K562 (cell line): ENCODE data around the gene TENT4B. TPM values are rescaled to one million over a fixed set of nuclear protein-coding genes. Genes with fewer than 3 reads are reported as not detected.

Experiments
- ATAC-seq: fragments of 200-7000 bp; cut with Tn5 transposase; 3 replicates; pipeline ENCODE4 v1.9.1; 2020; ENCODE audit warnings: moderate library complexity
- BruUV-seq: library from RNA; stranded (reverse); fragments of 400-500 nt; replicated peaks from 2 replicates; lab custom pipeline; 2021; lab: Mats Ljungman, UMichigan
- CTCF ChIA-PET: fragments of 300-600 bp; formaldehyde crosslinking; extraction: SDS; loops from one replicate; lab custom pipeline; 2021; ENCODE audit warnings: low intra/inter-chr PET ratio; lab: Yijun Ruan, JAX
- POLR2A ChIA-PET: fragments of 300-600, 350-650 bp; sonication (Branson Sonifier 250); formaldehyde crosslinking; extraction: SDS; loops from one replicate; lab custom pipeline; 2021; ENCODE audit warnings: antibody characterized with exemption, inconsistent platforms; lab: Yijun Ruan, JAX
- DNase-seq, 4 experiments: peaks; one replicate each; pipeline versions ENCODE4 v3.0.0 to v3.0.0-alpha.2; 2011 to 2018; ENCODE audit warnings: low spot score in 3 of 4, mixed read lengths in 3 of 4; ENCODE audit errors: extremely low read depth in 1 of 4
- FAIRE-seq: peaks from 2 replicates; lab custom pipeline; 2011; peaks lifted over from hg19 to GRCh38; lab: Jason Lieb, UNC
- H2AFZ ChIP-seq: 2 replicates; pipeline ENCODE4 v1.6.0; 2011; ENCODE audit warnings: low read depth, low read length, control low read depth, inconsistent platforms
- H3K27ac ChIP-seq: fragments of 200-600 bp; 3 replicates; pipeline ENCODE4 v1.8.0; 2011; ENCODE audit warnings: low read depth, mild to moderate bottlenecking, control low read depth, inconsistent platforms, low read length, moderate library complexity, mixed read lengths; ENCODE audit errors: extremely low read depth
- H3K27me3 ChIP-seq, 2 experiments: fragments of 300-600 bp in 1 of 2; 2 replicates in 1 of 2; 3 replicates in 1 of 2; pipeline versions ENCODE4 v1.6.0 to v1.8.0; 2011; ENCODE audit warnings: inconsistent platforms in 2 of 2, low read length in 2 of 2, mild to moderate bottlenecking in 1 of 2, mixed read lengths in 1 of 2, moderate library complexity in 1 of 2; ENCODE audit not compliant: control insufficient read depth in 2 of 2, insufficient read depth in 2 of 2
- H3K36me3 ChIP-seq: fragments of 300-600 bp; 3 replicates; pipeline ENCODE4 v1.8.0; 2011; ENCODE audit warnings: mild to moderate bottlenecking, low read length, inconsistent platforms; ENCODE audit not compliant: control insufficient read depth, insufficient read depth
- H3K4me1 ChIP-seq, 2 experiments: fragments of 200-600 bp in 1 of 2; replicated peaks in 1 of 2; 2 replicates in 1 of 2; 3 replicates in 1 of 2; pipeline versions ENCODE4 v1.5.1 to v1.8.0; 2011; ENCODE audit warnings: inconsistent platforms in 2 of 2, low read length in 2 of 2, mild to moderate bottlenecking in 1 of 2, mixed read lengths in 1 of 2, moderate library complexity in 1 of 2; ENCODE audit not compliant: control insufficient read depth in 2 of 2, insufficient read depth in 2 of 2
- H3K4me2 ChIP-seq: 2 replicates; pipeline ENCODE4 v1.6.1; 2011; ENCODE audit warnings: low read length, control low read depth, inconsistent platforms, mixed read lengths; ENCODE audit not compliant: insufficient read depth
- H3K4me3 ChIP-seq: fragments of 200-600 bp; sonication (generic), shearing (Covaris generic); 2 replicates; pipeline ENCODE4 v1.5.1; 2016; ENCODE audit warnings: control low read depth, inconsistent platforms
- H3K79me2 ChIP-seq: fragments of 200-600 bp; 3 replicates; pipeline ENCODE4 v1.8.0; 2011; ENCODE audit warnings: low read length, inconsistent platforms; ENCODE audit not compliant: control insufficient read depth, insufficient read depth
- H3K9ac ChIP-seq, 2 experiments: 2 replicates each; pipeline versions ENCODE4 v1.6.0 to v1.6.1; 2011; ENCODE audit warnings: low read depth in 2 of 2, low read length in 2 of 2, control low read depth in 1 of 2, inconsistent platforms in 1 of 2, mild to moderate bottlenecking in 1 of 2, mixed read lengths in 1 of 2; ENCODE audit not compliant: insufficient read depth in 1 of 2
- H3K9me1 ChIP-seq: one replicate; pipeline ENCODE4 v1.6.0; 2011; ENCODE audit warnings: inconsistent platforms, mild to moderate bottlenecking, low read length, moderate library complexity; ENCODE audit not compliant: control insufficient read depth, insufficient read depth
- H3K9me3 ChIP-seq: replicated peaks from 2 replicates; pipeline ENCODE4 v1.5.1; 2011; ENCODE audit warnings: low read depth, low read length, inconsistent platforms; ENCODE audit not compliant: control insufficient read depth, insufficient read depth
- H4K20me1 ChIP-seq: replicated peaks from 2 replicates; pipeline ENCODE4 v1.6.1; 2011; ENCODE audit warnings: low read length, inconsistent platforms, mixed read lengths; ENCODE audit not compliant: control insufficient read depth, insufficient read depth
- CHAMP1 ChIP-seq: fragments of 450-650 bp; IDR thresholded peaks from 2 replicates; pipeline ENCODE4 v1.6.1; 2016; ENCODE audit warnings: mild to moderate bottlenecking
- ESRRA ChIP-seq: fragments of 450-650 bp; IDR thresholded peaks from 2 replicates; pipeline ENCODE4 v1.6.1; 2014; ENCODE audit warnings: low read depth, mild to moderate bottlenecking, moderate library complexity, borderline replicate concordance
- ID3 ChIP-seq, 2 experiments: fragments of 250-450 bp in 1 of 2; fragments of 450-650 bp in 1 of 2; sonication (Bioruptor Pico) in 1 of 2; IDR thresholded peaks; 2 replicates each; pipeline versions ENCODE4 v1.6.1 to v1.8.0; 2016 to 2021; ENCODE audit warnings: mild to moderate bottlenecking in 2 of 2, moderate library complexity in 2 of 2, missing compliant biosample characterization in 1 of 2, missing genetic modification characterization in 1 of 2
- RAD21 ChIP-seq, 2 experiments: fragments of 250-450 bp in 1 of 2; fragments of 450-650 bp in 1 of 2; sonication (Bioruptor Pico) in 1 of 2; formaldehyde crosslinking in 1 of 2; IDR thresholded peaks in 1 of 2; conservative IDR thresholded peaks in 1 of 2; 2 replicates each; pipeline versions ENCODE4 v1.4.0 to v1.8.0; 2020 to 2022; ENCODE audit warnings: mild to moderate bottlenecking in 2 of 2, moderate library complexity in 1 of 2
- VEZF1 ChIP-seq: fragments of 200-800 bp; sonication (Bioruptor generic); IDR thresholded peaks from 2 replicates; pipeline ENCODE4 v1.6.1; 2017; ENCODE audit warnings: missing genetic modification characterization, missing compliant biosample characterization
- ZBTB7A ChIP-seq: IDR thresholded peaks from 2 replicates; pipeline ENCODE4 v1.6.1; 2011; ENCODE audit warnings: low read depth, mild to moderate bottlenecking, low read length, moderate library complexity, borderline replicate concordance; ENCODE audit not compliant: control insufficient read depth
- ZC3H4 ChIP-seq: sonication (generic); formaldehyde crosslinking; IDR thresholded peaks from 2 replicates; pipeline ENCODE4 v1.9.0; 2021; ENCODE audit warnings: missing genetic modification reagents, borderline replicate concordance
- ZNF121 ChIP-seq: sonication (generic); formaldehyde crosslinking; conservative IDR thresholded peaks from 2 replicates; pipeline ENCODE4 v1.8.0; 2022; ENCODE audit warnings: missing genetic modification reagents
- ZNF445 ChIP-seq: fragments of 250-450 bp; sonication (Bioruptor Pico); IDR thresholded peaks from 2 replicates; pipeline ENCODE4 v1.4.0; 2020; ENCODE audit warnings: low read depth, mild to moderate bottlenecking, moderate library complexity
- ZNF830 ChIP-seq: fragments of 250-450 bp; sonication (Bioruptor Pico); IDR thresholded peaks from 2 replicates; pipeline ENCODE4 v1.5.0; 2021; ENCODE audit warnings: mild to moderate bottlenecking
- WGBS: fragments of 100-300 bp; shearing (Covaris generic); methylation state at CpG from one replicate; pipeline ENCODE4 v1.1.6; 2016; ENCODE audit warnings: low coverage, mixed read lengths; ENCODE audit not compliant: insufficient coverage; ENCODE audit errors: missing lambda C conversion rate; 5-methylcytosine and 5-hydroxymethylcytosine counted together
- in situ Hi-C: fragments of 300-500 bp; cut with MboI; formaldehyde crosslinking; loops from 4 replicates; pipeline ENCODE4 v1.15.0; 2018; ENCODE audit warnings: inconsistent platforms, mixed read lengths
- intact Hi-C: fragments of 100-400 bp; cut with micrococcal nuclease; formaldehyde crosslinking; loops from 2 replicates; pipeline ENCODE4 v1.14.2; 2022
- polyA plus RNA-seq, 8 experiments: library from polyadenylated mRNA; depleted of rRNA in 4 of 8; stranded (reverse) in 5 of 8; unstranded in 3 of 8; fragments of >200 nt; fragmentation: Nextera tagmentation in 2 of 8; fragmentation: Illumina TruSeq in 1 of 8; extraction: Ambion mirVana in 2 of 8; extraction: Trizol in 1 of 8; gene quantifications; 2 replicates each; pipeline versions ENCODE4 v1.2.1 to v1.2.3, GENCODE V29; 2011 to 2014; ENCODE audit warnings: inconsistent platforms in 1 of 8, missing spikeins in 1 of 8
- total RNA-seq, 7 experiments: library from RNA; depleted of rRNA in 6 of 7; stranded (reverse); fragments of >200 nt in 6 of 7; fragmentation: Illumina TruSeq in 2 of 7; extraction: Trizol in 2 of 7; gene quantifications; 2 replicates each; pipeline versions ENCODE4 v1.2.1 to v1.2.3, GENCODE V29; 2011 to 2021; ENCODE audit warnings: low replicate concordance in 1 of 7

TENT4B gene
- total and polyA plus RNA-seq, 9 of the 15 experiments (the other 6 are each of a cell fraction or from before 2014, with no cell fraction given): 5.2 to 8.4 (median 7.0) TPM

GRCh38 chr16:50270510-50271147 is 117.5 kb downstream of the TENT4B start (continued):
- TF ChIP-seq ZNF445 (CRISPR knock-in tag): no peak

- intact Hi-C loops: no loop called here
- peaks cover 100% of the 10 kb centered on the region for H3K79me2 ChIP-seq
- FAIRE-seq: peak; percentile 32
- in situ Hi-C loops: loop anchor here (25.0 kb wide), 1 partner anchor 1659 kb away; the partner anchor contains the start of gene N4BP1
- peaks cover 19% of the 10 kb centered on the region; the same call in 1 of the 2 replicates for H4K20me1 ChIP-seq
- H3K9me3 ChIP-seq: no peaks in the 10 kb centered on the region
- H3K27me3 ChIP-seq: no peaks in the 10 kb centered on the region
- H3K27ac ChIP-seq: peak overlapping the region; percentile 31; the same call in 2 of the 3 replicates
- POLR2A ChIA-PET: interaction anchor here (0.7 to 5.1 kb wide), 7 partner anchors 8 to 53 kb away, joined by 3 to 34 read pairs (median 4); no protein-coding TSS in a partner anchor
- BruUV-seq: no TSS peak
- H3K4me1 ChIP-seq: peaks cover 35 to 86% of the 10 kb centered on the region in 2 experiments
- H3K9me1 ChIP-seq: peaks cover 3% of the 10 kb centered on the region
- H3K36me3 ChIP-seq: peaks cover 48% of the 10 kb centered on the region; the same call in 2 of the 3 replicates
- no peak overlapping the region for H3K4me3 ChIP-seq
- H2AFZ ChIP-seq: no peak overlapping the region
- no peak overlapping the region; the same call in 1 of the 2 replicates for H3K4me2 ChIP-seq
- peak; percentile 44 to 60 (median 52) for DNase-seq
- CTCF ChIA-PET: no interaction called here
- 48% methylated on average over 13 of the region's 15 CpGs for WGBS
- peak overlapping the region in 1 of 2 experiments; percentile 80; a peak in 2 of 4 replicates for H3K9ac ChIP-seq
- ATAC-seq: peak; percentile 28
- no peak for TF ChIP-seq ID3 (CRISPR knock-in tag; IDR thresholded peaks at IDR 0.05)
- no peak for TF ChIP-seq ID3 (tag; IDR thresholded peaks at IDR 0.05)
- 0 out of 2 replicates have a peak, but pooled peaks have one; percentile 23 for TF ChIP-seq VEZF1 (CRISPR knock-in tag)
- TF ChIP-seq RAD21 (CRISPR knock-in tag; conservative IDR thresholded peaks at IDR 0.05 in 1 of 2, IDR thresholded peaks at IDR 0.05 in 1 of 2): 0 out of 4 replicates have a peak, but pooled peaks of 1 of the 2 experiments have one; percentile 11
- no peak for TF ChIP-seq CHAMP1
- TF ChIP-seq ZBTB7A: peak; percentile 49; the same call in 1 of the 2 replicates
- no peak for TF ChIP-seq ZC3H4 (CRISPR knock-in tag)
- TF ChIP-seq ESRRA: peak; percentile 60; the same call in 1 of the 2 replicates
- peak; percentile 74 for TF ChIP-seq ZNF121 (CRISPR knock-in tag)
- TF ChIP-seq ZNF830 (CRISPR knock-in tag): no peak
These were observed 118.3 kb downstream of the TENT4B start for GRCh38 chr16:50271148-50272041.
